ENCODE measurements around the gene LIME1.

LIME1 gene

DNA sequence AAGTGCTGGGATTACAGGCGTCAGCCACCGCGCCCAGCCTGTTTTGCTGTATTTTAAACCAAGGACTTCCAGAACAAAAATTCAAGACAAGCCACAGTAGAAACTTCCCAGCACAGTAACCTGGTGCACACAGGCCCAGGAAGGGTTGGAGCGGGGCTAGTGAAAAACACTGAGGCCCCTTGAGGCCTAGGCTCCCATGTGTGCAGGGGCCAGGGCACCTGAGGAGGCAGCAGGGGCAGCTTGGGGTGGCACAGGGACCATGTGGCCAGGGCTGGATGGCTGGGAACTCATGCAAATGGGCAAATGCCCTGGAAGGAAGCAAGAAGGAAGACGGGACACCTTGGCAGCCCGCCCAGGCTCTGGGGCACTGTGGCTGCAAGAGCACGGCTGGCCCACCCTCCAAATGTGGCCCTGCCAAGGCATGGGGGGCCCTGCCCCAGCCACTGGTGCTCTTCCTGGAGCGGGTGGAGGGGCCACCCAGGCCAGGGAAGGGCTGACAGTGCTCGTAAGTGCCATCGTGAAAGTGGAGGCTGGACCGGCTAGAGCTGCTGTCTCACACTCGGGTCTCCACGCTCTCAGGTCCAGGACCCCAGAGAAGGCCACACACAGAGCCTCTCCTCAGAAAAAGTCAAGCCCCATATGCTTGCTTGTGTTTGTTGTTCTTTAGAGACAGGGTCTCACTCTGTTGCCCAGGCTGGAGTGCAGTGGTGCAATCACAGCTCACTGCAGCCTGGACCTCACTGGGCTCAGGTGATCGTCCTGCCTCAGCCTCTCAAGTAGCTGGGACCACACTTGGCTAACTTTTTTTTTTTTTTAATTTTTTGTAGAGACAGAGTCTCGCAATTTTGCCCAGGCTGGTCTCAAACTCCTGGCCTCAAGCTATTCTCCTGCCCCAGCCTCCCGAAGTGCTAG, 13.4 kb downstream of the LIME1 start:
- H3K4me1 ChIP-seq (ENCODE audit: control insufficient read depth, low read length): peaks cover 14% of the 10 kb centered on the region
- TF ChIP-seq, protein P1, sequence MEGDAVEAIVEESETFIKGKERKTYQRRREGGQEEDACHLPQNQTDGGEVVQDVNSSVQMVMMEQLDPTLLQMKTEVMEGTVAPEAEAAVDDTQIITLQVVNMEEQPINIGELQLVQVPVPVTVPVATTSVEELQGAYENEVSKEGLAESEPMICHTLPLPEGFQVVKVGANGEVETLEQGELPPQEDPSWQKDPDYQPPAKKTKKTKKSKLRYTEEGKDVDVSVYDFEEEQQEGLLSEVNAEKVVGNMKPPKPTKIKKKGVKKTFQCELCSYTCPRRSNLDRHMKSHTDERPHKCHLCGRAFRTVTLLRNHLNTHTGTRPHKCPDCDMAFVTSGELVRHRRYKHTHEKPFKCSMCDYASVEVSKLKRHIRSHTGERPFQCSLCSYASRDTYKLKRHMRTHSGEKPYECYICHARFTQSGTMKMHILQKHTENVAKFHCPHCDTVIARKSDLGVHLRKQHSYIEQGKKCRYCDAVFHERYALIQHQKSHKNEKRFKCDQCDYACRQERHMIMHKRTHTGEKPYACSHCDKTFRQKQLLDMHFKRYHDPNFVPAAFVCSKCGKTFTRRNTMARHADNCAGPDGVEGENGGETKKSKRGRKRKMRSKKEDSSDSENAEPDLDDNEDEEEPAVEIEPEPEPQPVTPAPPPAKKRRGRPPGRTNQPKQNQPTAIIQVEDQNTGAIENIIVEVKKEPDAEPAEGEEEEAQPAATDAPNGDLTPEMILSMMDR (IDR thresholded peaks at IDR 0.05; ENCODE audit: low read depth, low read length, poor library complexity, severe bottlenecking): no peak
- TF ChIP-seq EZH2phosphoT487 (IDR thresholded peaks at IDR 0.05; ENCODE audit: borderline replicate concordance, low read length): no peak
- no peak overlapping the region for H3K4me3 ChIP-seq (ENCODE audit: low read length)
- no peaks in the 10 kb centered on the region for H3K27me3 ChIP-seq (ENCODE audit: control insufficient read depth, low read length)
- no peaks in the 10 kb centered on the region for H3K9me2 ChIP-seq (replicated peaks; ENCODE audit: control insufficient read depth, low read length)
- no peaks in the 10 kb centered on the region for H3K79me2 ChIP-seq (ENCODE audit: control insufficient read depth, low read length)
- H3K36me3 ChIP-seq (ENCODE audit: control insufficient read depth, low read length): no peaks in the 10 kb centered on the region
- H4K20me1 ChIP-seq (ENCODE audit: control insufficient read depth, insufficient read depth, low read depth, low read length): no peaks in the 10 kb centered on the region
- no peak overlapping the region for H3K27ac ChIP-seq (ENCODE audit: low read depth, low read length)
- H3K9me3 ChIP-seq (ENCODE audit: control insufficient read depth, insufficient read depth, low read length): no peaks in the 10 kb centered on the region
- H3F3A ChIP-seq (ENCODE audit: control insufficient read depth, insufficient read depth): no peaks in the 10 kb centered on the region
- H3K4me2 ChIP-seq (ENCODE audit: low read length): no peak overlapping the region

DNA sequence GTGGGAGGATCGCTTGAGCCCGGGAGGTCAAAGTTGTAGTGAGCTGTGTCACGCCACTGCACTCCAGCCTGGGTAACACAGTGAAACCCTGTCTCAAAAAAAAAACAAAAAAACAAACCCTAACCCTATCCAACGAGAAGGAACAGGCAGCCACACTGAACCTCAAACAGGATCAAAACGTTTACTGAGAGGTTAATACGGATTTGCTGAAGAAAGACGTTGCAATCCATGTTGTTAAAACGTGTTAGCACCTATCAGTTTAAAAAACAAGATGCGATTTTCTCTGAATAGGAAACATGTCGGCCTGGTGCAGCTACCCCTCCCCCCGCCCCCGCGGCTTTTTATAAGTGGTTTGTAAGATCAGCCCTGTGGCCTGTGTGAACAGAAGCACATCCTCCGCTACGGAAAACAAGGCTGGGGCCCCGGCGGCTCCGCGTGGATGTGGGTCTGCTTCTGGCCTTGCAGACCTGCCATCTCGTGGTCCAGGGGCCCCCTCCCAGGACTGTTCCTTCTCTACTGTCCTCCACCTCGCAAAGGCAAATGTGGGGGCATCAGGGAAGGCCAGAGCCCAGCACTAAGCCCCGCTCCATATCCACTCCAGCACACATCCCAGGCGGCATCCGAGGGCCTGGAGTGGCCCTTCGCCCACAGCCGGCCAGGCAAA, 14.5 kb downstream of the LIME1 start:
- H3K36me3 ChIP-seq (ENCODE audit: control insufficient read depth, low read length): no peaks in the 10 kb centered on the region
- no peak overlapping the region for H3K4me3 ChIP-seq (ENCODE audit: low read length)
- H3K4me1 ChIP-seq (ENCODE audit: control insufficient read depth, low read length): peaks cover 14% of the 10 kb centered on the region
- TF ChIP-seq, protein P1 (IDR thresholded peaks at IDR 0.05; ENCODE audit: low read depth, low read length, poor library complexity, severe bottlenecking): no peak
- no peak for TF ChIP-seq EZH2phosphoT487 (IDR thresholded peaks at IDR 0.05; ENCODE audit: borderline replicate concordance, low read length)
- H3F3A ChIP-seq (ENCODE audit: control insufficient read depth, insufficient read depth): no peaks in the 10 kb centered on the region
- no peak overlapping the region for H3K4me2 ChIP-seq (ENCODE audit: low read length)
- H3K27ac ChIP-seq (ENCODE audit: low read depth, low read length): no peak overlapping the region
- H3K27me3 ChIP-seq (ENCODE audit: control insufficient read depth, low read length): no peaks in the 10 kb centered on the region
- no peaks in the 10 kb centered on the region for H3K9me3 ChIP-seq (ENCODE audit: control insufficient read depth, insufficient read depth, low read length)
- no peaks in the 10 kb centered on the region for H4K20me1 ChIP-seq (ENCODE audit: control insufficient read depth, insufficient read depth, low read depth, low read length)
- H3K9me2 ChIP-seq (replicated peaks; ENCODE audit: control insufficient read depth, low read length): no peaks in the 10 kb centered on the region
- H3K79me2 ChIP-seq (ENCODE audit: control insufficient read depth, low read length): no peaks in the 10 kb centered on the region

DNA sequence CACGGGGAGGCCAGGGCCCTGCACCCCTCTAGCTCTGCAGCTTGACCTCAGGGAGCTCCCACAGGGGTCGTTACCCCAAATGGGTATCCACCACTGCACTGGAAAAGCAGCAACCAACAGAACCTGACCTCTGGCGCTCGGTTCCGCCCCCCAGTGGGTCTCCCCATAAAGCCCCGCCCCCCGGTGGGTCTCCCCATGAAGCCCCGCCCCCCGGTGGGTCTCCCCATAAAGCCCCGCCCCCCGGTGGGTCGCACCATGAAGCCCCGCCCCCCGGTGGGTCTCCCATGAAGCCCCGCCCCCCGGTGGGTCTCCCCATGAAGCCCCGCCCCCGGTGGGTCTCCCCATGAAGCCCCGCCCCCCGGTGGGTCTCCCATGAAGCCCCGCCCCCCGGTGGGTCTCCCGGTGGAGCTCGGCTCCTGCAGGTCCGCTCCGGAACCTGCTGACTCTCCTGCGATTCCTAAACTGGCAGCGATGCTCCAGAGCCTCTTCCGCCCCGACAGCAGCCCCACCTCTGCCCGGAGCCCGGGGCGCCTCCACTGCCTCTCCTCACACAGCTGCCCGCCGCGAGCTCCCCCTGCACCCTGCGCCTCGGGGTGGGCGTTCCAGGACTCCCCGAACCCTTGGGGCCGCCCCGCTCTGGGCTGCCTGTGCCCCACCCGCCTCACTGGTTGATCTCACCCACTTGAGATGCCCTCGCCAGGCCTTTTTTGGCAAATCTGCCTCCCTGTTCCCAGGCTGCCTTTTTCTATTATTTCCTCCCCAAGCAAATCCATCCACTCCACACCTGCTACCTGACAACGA, 15.2 kb downstream of the LIME1 start:
- H3K4me1 ChIP-seq (ENCODE audit: control insufficient read depth, low read length): peaks cover 14% of the 10 kb centered on the region
- H3K9me2 ChIP-seq (replicated peaks; ENCODE audit: control insufficient read depth, low read length): no peaks in the 10 kb centered on the region
- no peak overlapping the region for H3K27ac ChIP-seq (ENCODE audit: low read depth, low read length)
- H3K4me3 ChIP-seq (ENCODE audit: low read length): no peak overlapping the region
- no peaks in the 10 kb centered on the region for H3K9me3 ChIP-seq (ENCODE audit: control insufficient read depth, insufficient read depth, low read length)
- TF ChIP-seq, protein P1 (IDR thresholded peaks at IDR 0.05; ENCODE audit: low read depth, low read length, poor library complexity, severe bottlenecking): no peak
- TF ChIP-seq EZH2phosphoT487 (IDR thresholded peaks at IDR 0.05; ENCODE audit: borderline replicate concordance, low read length): no peak
- no peaks in the 10 kb centered on the region for H3K27me3 ChIP-seq (ENCODE audit: control insufficient read depth, low read length)
- H4K20me1 ChIP-seq (ENCODE audit: control insufficient read depth, insufficient read depth, low read depth, low read length): no peaks in the 10 kb centered on the region
- no peak overlapping the region for H3K4me2 ChIP-seq (ENCODE audit: low read length)
- no peaks in the 10 kb centered on the region for H3K36me3 ChIP-seq (ENCODE audit: control insufficient read depth, low read length)
- no peaks in the 10 kb centered on the region for H3K79me2 ChIP-seq (ENCODE audit: control insufficient read depth, low read length)
- H3F3A ChIP-seq (ENCODE audit: control insufficient read depth, insufficient read depth): no peaks in the 10 kb centered on the region
